SIG-M5 treated with dmso at 0.1 percent for 504 hours (cell line): ENCODE results near the gene LAMA5.

Experiments used
- DNase-seq: peaks from one replicate; lab custom pipeline; 2025; ENCODE audit not compliant: unreplicated experiment; lab: John Stamatoyannopoulos, UW

Gene LAMA5

GRCh38 chr20:62348604-62349003, 18.5 kb downstream of the LAMA5 start:
- no peak for DNase-seq

- no peak for DNase-seq
Measured at GRCh38 chr20:62347445-62347844, 19.7 kb downstream of the LAMA5 start.

- no peak for DNase-seq
Measured at GRCh38 chr20:62347151-62347404, 20.0 kb downstream of the LAMA5 start.

DNA sequence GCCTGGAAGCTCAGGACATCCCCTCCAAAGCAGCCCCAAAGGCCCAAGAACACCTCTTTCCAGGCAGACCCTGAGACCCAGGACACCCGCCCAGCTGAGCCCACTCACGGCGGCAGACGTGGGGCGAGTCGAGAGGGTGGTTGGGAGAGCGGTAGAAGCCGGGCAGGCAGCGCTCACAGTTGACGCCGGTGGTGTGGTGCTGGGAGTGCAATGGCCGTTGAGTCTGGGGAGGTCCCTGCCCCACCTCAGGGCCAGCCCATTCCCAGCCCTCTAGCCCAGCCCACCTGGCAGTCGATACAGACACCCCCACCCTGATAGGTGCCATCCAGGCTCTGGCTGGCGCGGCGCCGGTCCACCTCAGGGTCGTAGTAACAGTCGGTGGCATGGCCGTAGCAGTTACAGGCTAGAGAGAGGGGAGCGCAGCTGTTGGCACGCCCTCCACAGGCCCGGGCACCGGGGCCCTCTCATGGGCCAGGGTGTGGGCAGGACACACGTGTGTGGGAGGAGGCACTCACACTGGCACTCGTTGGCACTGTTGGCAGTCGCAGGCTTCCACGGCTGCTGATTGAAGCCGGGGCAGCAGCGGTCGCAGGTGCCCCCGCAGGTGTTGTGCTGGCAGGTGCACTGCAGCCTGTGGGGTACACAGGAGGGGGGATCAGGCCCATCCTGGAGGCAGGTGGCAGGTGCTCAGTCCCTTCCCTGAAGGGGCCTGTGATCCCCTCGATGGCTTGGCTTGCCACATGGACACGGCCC, 20.5 kb downstream of the LAMA5 start:
- no peak for DNase-seq

GRCh38 chr20:62345681-62346370, 21.3 kb downstream of the LAMA5 start:
- DNase-seq, result no peak

GRCh38 chr20:62344782-62345181, 22.3 kb downstream of the LAMA5 start:
- no peak for DNase-seq

- no peak for DNase-seq
Measured at GRCh38 chr20:62344092-62344491, 23.0 kb downstream of the LAMA5 start.

GRCh38 chr20:62342910-62343309, 24.2 kb downstream of the LAMA5 start:
- no peak for DNase-seq

GRCh38 chr20:62339647-62340062, 27.5 kb downstream of the LAMA5 start:
- DNase-seq, result peak; percentile 66

DNA sequence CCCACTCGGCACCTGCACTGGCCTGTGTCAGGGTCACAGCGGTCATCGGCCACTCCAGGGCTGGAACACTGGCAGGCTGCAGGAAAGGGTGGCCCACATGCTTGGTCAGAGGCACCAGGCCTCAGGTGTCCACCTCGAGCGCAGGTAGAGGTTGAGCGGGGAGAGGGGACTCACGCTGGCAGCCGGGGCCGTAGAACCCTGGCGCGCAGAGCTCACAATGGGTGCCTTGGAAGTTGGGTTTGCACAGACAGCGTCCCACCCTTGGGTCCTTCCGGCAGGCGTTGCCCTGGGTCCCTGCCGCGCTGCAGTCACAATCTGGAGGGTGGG, 28.9 kb downstream of the LAMA5 start:
- no peak for DNase-seq

- DNase-seq, result no peak
Measured at GRCh38 chr20:62337558-62338293, 29.4 kb downstream of the LAMA5 start.

DNA sequence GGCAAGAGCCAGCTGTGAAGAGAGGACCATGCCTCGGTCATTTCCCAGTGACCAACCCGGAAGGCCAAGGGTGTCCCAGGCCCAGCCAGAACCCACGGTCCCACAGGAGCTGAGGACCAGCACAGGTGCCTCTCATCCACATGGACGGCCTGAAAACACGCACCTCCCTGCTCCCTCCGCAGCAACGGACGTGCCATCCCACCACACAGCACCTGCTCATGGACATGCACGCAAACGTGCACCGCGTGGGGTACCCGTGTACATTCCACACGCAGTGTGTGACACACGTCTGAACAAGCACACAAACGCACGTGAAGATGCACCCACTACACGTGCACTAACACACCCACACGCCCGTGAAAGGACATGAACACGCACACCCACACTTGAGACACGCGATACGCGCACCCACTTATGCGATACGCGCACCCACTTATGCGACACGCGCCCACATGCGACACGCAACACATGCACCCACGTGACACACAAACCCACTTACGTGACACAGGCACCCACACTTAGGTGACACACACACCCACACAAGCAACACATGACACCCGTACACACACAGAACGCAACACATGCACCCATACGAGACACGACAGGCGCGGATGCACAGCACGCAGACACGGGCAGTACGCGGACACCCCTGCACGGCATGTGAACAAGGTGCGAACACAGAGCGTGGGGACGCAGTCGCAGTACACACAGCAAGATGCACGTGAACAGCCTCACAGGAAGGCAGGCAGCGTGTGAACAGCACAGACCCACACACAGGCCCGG, 30.1 kb downstream of the LAMA5 start:
- no peak for DNase-seq

- no peak for DNase-seq
Measured at GRCh38 chr20:62336329-62336728, 30.8 kb downstream of the LAMA5 start.

DNA sequence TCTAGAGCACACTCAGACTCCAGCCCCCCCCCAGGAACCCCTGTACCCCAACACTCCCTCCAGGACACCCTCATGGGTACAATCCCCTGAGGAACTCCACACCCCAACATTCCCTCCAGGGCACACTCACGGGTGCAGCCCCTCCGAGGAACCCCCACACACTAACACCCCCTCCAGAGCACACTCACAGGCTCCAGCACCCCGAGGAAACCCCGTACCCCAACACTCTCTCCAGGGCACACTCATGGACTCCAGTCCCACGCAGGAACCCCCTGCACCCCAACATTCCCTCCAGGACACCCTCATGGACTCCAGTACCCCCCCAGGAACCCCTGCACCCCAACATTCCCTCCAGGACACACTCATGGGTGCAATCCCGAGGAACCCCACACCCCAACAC, 31.6 kb downstream of the LAMA5 start:
- DNase-seq, result no peak

- DNase-seq, result no peak
Measured at GRCh38 chr20:62334881-62335280, 32.2 kb downstream of the LAMA5 start.

- DNase-seq, result no peak
Measured at GRCh38 chr20:62333820-62334595, 33.1 kb downstream of the LAMA5 start.

GRCh38 chr20:62332989-62333819, 33.9 kb downstream of the LAMA5 start:
- DNase-seq, result no peak

GRCh38 chr20:62332421-62332820, 34.7 kb downstream of the LAMA5 start:
- no peak for DNase-seq

DNA sequence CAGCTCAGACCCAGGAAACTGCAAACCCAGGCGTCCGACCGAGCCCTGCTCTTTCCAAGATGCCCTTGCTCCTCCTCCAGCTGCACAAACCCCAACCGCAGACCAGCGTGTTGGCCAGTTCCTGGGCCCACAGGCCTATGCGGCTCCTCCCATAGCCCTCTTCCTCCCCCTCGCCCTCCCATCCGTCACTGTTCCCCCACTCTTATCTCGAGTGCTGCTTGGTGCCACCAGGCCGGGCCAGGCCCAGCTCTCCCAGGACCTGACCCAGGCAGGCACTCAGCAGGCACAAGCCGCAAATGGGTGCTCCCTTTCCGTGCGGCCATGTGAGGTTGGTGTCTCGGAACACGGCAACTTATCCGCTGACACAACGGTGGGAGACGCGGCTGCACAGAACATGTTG, 35.8 kb downstream of the LAMA5 start:
- DNase-seq, result no peak
